Panc1 (cell line): ENCODE results near the gene MIF4GD.

Experiments used
- CTCF ChIP-seq: fragments of 450-650 bp; IDR thresholded peaks from 2 replicates; pipeline ENCODE4 v1.5.1; 2017; ENCODE audit warnings: mild to moderate bottlenecking
- POLR2AphosphoS5 ChIP-seq: IDR thresholded peaks from 2 replicates; pipeline ENCODE4 v1.6.1; 2012; ENCODE audit warnings: mild to moderate bottlenecking, low read depth, low read length, moderate library complexity

- TF ChIP-seq CTCF (no peak), POLR2AphosphoS5 (no peak)
Measured at GRCh38 chr17:75315541-75316243, 44.7 kb upstream of the MIF4GD start.
